ENCODE results near the gene GUF1.
"Not testable (repeated sequence)": the region's sequence is repeated elsewhere in the genome, so short reads cannot be mapped to it uniquely, and the experiment has no call there.

Gene GUF1

DNA sequence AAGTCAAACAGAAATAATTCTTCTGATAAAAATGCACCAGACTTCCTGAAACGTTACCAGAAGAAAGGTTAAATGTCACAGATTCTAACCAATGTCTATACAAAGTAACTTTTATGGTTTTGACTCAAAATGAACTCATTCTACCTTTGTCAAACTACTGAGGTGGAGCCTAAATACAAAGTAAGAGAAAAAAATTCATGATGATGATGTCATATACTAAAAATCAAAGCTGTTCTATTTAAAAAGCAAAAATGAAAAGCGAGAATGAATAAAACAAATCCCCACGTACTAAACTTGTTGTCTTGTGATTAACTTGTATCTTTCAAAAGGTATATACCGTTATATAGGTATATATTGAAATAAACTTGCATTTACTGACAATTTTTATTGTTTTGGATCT lies 26.5 kb downstream of the GUF1 start:
- DNase-seq: no peak

DNA sequence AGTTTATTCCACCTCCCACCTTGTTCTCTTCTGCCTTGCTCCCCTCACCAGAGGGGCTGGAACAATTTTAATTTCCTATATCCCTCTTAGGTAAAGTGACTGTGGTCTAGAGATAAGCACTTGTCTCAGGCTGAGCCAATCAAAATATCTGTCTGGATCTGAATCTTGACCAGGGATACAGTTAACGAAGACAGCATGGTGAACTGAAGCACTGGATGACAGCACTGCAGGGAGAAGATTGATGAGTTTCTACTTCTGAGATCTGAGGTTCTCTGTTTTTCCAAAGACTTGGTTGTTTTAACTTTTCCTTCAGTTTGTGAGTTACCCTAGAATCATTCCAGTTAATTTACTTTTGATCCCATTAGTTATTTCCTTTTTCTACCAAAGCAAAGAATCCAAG lies 34.9 kb downstream of the GUF1 start:
- DNase-seq: no peak

DNA sequence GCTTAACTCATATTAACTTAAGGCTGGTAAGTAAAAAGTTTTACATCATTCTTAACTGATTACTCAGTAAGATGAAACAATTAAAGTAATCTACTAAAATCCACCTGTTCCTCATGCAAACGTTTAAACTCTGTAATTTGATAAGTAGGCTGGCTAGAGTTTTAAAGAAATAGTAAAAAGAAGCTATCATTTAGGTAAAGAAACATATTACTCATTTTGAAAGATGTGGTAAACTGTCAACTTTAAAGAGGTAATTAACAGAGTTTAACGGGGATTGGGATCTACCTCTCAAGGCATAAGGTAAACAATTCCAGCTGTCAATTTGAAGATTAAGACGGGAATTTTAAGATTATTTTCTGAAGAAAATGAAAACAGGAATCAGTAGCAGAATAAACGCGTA lies 38.4 kb downstream of the GUF1 start:
- no peak for DNase-seq

GRCh38 chr4:44720371-44720770 lies 42.2 kb downstream of the GUF1 start:
- no peak for DNase-seq

- no peak for DNase-seq
These were observed 43.8 kb downstream of the GUF1 start for GRCh38 chr4:44722001-44722400.

DNA sequence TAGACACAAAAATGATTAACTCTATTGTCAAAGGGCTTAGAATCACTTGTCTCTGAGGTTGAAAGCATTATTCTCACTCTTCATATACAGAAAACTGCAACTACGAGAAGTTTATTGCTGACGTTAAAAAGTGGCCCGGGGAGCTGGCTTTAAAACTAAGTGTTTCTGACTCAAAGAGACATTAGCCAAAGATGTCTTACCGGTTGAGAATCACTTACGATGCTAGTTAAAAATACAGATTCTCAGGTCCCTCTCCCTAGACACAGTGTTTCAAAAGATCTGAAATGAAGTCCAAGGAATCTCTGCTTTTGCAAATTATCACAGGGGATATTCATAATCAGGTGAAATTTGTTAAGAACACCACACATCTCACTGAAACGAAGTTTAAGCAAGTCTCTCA lies 46.9 kb downstream of the GUF1 start:
- DNase-seq: no peak

DNA sequence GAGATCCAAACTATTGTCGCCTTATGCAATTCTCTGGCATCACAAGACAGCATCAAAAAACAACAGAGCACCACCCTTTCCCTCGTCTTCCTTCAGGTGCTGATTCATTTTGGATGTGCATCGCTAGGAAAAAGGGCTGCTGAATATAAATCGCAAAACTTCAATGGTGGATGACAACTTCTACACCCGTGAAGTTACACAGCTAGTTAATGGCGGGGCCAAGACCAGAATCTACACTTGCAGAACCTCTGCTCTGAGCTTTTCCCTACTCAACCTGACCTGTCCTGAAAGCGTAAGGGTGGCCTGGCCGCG lies 47.5 kb downstream of the GUF1 start:
- DNase-seq: no peak

DNA sequence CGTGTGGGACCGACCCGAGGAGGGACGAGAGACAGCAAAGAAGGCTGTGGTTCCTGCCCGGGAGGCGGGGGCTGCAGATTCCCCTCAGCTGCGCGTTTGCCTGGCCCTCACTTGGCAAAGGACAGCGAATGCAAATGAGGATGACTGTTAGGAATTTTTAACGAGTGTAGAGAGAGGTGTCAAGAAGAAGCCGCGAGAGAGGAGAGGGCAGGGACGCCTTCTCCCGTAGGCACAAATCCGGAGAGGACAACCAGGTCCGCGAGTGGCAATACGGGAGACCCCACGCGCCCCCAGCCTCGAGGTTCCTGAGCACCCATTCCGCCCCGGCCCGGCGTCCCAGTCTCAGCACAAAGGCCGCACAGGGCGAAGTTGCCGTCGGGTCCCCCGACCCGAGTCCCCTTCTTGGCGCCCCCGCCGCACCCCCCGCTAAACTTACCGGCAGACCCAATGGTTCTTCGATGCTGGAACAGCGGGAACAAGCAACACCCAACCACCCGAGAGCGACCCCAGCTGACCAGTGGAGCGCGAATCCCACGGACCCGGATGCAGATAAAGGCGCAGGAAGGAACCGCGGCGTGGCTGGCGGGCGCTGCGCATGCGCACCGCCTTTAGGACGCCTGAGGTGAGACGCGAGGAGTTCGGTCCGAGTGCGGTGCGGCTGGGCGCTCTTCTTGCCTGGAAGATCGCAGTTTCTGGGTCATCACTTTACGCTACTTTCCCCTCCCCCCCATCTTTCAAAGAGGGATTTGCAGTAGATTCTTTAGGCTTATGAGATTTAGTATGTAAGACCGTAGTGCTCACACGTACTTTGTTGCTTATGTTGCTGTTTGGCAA lies 48.0 kb downstream of the GUF1 start, which contains the start of gene GNPDA2:
GNPDA2 (minus strand) TSS at position 519 of the 834 bp plus-strand sequence. CDS start 4,349 bp downstream, outside the sequence.
- peak; percentile 77 for DNase-seq

DNA sequence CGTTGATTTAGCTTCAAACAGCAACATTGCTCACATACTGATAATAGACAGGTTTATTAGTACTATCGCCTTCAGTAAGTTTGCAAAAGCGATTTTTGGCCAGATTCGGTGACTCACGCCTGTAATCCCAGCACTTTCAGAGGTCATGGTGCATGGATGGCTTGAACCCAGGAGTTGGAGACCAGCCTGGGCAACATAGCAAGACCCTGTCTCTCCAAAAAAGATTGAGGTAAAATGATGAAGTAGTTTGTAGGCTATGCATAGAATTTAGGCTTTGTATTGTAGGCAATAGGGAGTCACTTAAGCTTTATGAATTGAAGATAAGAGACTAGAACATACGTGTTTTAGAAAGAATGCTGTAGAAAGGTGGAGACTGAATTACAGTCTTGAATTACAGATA lies 49.3 kb downstream of the GUF1 start:
- no peak for DNase-seq

DNA sequence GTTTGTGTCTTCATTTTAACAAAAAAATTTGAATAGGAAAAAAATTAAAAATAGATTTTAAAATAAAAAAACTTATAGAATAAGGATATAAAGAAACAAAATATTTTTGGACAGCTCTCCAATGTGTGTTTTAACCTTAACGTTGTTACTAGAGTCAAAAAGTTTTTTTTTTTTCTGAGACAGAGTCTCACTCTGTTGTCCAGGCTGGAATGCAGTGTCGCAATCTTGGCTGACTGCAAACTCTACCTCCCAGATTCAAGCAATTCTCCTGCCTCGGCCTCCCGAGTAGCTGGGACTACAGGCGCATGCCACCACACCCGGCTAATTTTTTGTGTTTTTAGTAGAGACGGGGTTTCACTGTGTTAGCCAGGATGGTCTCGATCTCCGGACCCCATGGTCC lies 50.5 kb downstream of the GUF1 start:
- DNase-seq: not testable (repeated sequence)

DNA sequence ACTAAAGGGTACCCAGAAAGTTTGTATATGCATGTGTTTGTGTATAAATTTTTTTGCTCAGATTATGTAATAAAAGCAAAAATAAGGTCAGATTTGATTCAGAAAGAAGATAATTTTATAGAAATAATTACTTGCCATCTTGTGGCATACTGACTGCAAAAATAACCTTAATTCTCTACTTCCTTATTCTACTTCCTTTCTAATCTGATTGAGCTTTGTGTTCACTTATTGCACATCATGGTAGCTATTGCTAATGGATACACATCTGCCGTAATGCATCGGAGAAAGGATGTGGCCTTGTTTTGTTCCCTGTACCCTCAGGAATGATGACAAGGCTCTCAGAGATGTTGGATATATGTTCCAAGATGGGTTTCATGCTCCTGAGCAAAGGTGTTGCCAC lies 58.7 kb downstream of the GUF1 start:
- DNase-seq: no peak

- no peak for DNase-seq
These were observed 60.4 kb downstream of the GUF1 start for GRCh38 chr4:44738615-44739014.

DNA sequence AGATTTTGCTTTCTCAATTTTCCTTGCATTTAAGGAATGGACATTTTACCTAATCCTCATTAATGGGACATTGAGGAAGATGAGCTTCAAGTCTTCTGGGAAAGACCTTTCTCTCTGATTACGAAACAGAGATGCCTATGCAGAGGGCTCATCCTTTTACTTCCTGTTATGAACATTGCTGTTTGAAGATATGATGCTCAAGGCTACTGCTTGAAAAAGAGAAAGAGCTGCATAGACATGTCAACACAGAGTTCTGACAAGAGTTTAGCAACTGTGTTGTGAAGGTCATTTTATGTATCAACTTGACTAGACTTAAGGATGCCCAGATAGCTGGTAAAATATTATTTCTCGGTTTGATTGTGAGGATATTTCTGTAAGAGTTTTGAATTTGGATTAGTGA lies 62.0 kb downstream of the GUF1 start:
- DNase-seq: no peak
